GM21737 (cell line): ENCODE data around the gene TCEA3.

Experiments
- ATAC-seq: cut with Tn5 transposase; IDR thresholded peaks from one replicate; pipeline ENCODE4 v1.9.1; 2021; ENCODE audit warnings: mild to moderate bottlenecking, moderate library complexity; ENCODE audit not compliant: unreplicated experiment

The TCEA3 gene

GRCh38 chr1:23424293-23425192 lies at the start of gene TCEA3:
Gene TCEA3 (minus strand): TSS chr1:23424748. CDS start chr1:23424633, 115 bp downstream.
- ATAC-seq, result no peak

GRCh38 chr1:23473037-23473800 lies 48.7 kb upstream of the TCEA3 start:
- no peak for ATAC-seq

GRCh38 chr1:23472351-23473036 lies 47.9 kb upstream of the TCEA3 start:
- ATAC-seq, result no peak

GRCh38 chr1:23471473-23472075 lies 47.0 kb upstream of the TCEA3 start:
- ATAC-seq, result no peak

GRCh38 chr1:23470282-23471070 lies 45.9 kb upstream of the TCEA3 start:
- no peak for ATAC-seq

GRCh38 chr1:23469372-23469982 lies 44.9 kb upstream of the TCEA3 start:
- ATAC-seq, result no peak

- ATAC-seq, result no peak
These were observed 42.0 kb upstream of the TCEA3 start for GRCh38 chr1:23466423-23466989.

GRCh38 chr1:23463286-23463685 lies 38.7 kb upstream of the TCEA3 start:
- no peak for ATAC-seq

- no peak for ATAC-seq
These were observed 38.2 kb upstream of the TCEA3 start for GRCh38 chr1:23462766-23463165.

GRCh38 chr1:23461050-23461449 lies 36.5 kb upstream of the TCEA3 start:
- ATAC-seq, result no peak

- ATAC-seq, result no peak
These were observed 36.0 kb upstream of the TCEA3 start for GRCh38 chr1:23460519-23460918.

- ATAC-seq, result no peak
These were observed 34.8 kb upstream of the TCEA3 start for GRCh38 chr1:23459338-23459757.

GRCh38 chr1:23456226-23456625 lies 31.7 kb upstream of the TCEA3 start:
- ATAC-seq, result no peak

- ATAC-seq, result no peak
These were observed 29.0 kb upstream of the TCEA3 start for GRCh38 chr1:23453455-23454000.

- ATAC-seq, result no peak
These were observed 27.5 kb upstream of the TCEA3 start for GRCh38 chr1:23452011-23452411.

GRCh38 chr1:23451441-23451840 lies 26.9 kb upstream of the TCEA3 start:
- ATAC-seq, result no peak

- ATAC-seq, result no peak
These were observed 26.3 kb upstream of the TCEA3 start for GRCh38 chr1:23450894-23451293.

- ATAC-seq, result no peak
These were observed 25.4 kb upstream of the TCEA3 start for GRCh38 chr1:23449958-23450357.

- no peak for ATAC-seq
These were observed 24.8 kb upstream of the TCEA3 start for GRCh38 chr1:23449306-23449705.
